A204.1 (cell line): ENCODE measurements around the gene SH3RF3.
"Not testable (repeated sequence)": the region's sequence is repeated elsewhere in the genome, so short reads cannot be mapped to it uniquely, and the experiment has no call there.

Source experiments
- FAIRE-seq: peaks from 2 replicates; lab custom pipeline; 2012; peaks lifted over from hg19 to GRCh38; lab: Jason Lieb, UNC

SH3RF3 gene

GRCh38 chr2:109128616-109129355, at the start of gene SH3RF3:
TSS of gene SH3RF3 (plus strand) at chr2:109129205.
- FAIRE-seq: no peak

- no peak for FAIRE-seq
Measured at GRCh38 chr2:109079590-109079989, 49.4 kb upstream of the SH3RF3 start.

DNA sequence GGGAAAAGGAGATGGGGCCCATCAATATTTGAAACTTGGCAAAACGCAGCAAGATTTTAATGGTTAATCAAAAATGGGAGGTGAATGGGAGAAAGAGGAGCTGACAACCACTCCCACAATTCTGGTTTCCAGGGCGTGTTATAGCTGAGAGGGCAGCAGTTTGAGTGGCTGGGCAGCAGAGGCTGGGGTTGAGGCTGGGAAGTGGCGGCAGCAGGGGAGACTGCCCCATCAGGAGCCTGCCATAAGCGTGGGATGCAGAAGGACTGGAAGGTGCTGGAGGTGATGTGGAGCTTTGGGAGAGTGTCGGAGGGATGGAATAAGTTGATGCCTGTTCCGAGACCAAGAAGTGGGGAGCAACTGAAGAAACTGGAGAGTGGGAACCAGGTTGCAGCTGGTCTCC, 48.9 kb upstream of the SH3RF3 start:
- FAIRE-seq: no peak

GRCh38 chr2:109080757-109081156, 48.2 kb upstream of the SH3RF3 start:
- no peak for FAIRE-seq

DNA sequence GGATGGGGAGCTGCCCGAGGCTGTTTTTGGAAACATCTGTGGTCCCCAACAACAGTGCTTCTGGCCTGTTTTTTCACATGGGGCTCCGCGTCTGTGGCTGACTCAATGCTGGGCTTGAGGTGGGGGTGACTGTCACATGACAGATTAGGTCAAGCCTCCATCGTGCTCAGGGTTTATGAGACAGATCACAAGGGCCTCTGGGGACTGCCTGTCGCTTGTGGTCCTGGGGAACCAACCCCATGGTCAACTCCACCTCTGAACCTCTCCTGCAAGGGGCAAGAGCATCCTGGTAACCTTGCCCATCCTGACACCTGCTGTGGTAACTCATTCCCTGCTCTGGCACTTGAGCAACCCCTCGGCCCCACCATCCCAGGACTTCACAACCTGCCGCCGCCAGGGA, 47.6 kb upstream of the SH3RF3 start:
- FAIRE-seq: no peak

DNA sequence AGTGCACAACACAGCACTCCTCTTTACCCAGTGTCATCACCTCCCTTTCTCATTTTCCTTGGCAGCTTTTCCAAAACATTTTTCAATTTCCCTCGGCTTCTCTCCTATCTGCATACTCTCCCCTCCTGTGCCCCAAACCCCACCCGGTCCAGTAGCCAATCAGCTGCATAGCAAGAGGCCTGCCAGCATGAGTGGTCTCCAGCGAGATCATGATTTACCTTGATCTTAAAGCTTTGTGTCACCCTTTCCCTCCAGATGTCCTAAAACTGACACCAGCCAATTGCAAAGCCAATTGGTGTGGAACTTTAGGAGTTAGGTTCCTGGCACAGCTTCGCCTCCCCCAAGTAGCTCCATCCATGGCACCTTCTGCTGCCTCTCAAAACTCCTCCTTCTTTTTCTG, 45.2 kb upstream of the SH3RF3 start:
- no peak for FAIRE-seq

DNA sequence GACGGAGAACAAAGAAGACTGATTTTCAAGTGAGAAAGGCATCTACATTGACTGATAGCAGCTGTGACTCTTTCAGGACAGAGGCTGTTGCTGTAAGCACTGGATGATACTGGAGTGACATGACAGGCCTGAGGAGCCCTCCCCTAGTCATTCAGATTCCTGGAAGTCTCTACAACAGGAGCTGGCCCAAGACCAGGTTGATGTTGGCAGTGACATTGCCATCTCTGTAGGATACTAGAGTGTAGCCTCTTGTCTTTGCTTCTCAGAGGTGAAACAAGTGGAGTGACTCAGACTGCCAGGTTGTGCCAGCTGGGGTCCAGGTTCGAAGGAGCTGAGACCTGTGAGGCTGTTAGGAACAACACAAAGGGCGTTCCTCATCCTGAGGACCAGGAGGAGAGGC, 44.7 kb upstream of the SH3RF3 start:
- no peak for FAIRE-seq

- no peak for FAIRE-seq
Measured at GRCh38 chr2:109085912-109086742, 42.9 kb upstream of the SH3RF3 start.

DNA sequence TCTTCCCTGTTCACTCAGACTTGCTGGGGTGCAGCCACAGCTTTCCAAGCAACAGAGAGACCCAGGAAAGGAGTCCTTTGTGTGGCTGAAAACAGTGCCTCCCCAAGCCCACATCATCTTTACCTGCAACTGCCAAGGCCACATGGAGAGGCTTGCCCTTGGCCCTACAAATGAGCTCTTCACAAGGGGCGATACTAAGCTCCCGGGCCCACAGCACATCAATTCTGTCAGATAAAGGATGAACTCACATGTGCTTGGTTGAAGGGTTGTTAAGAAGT, 42.3 kb upstream of the SH3RF3 start:
- no peak for FAIRE-seq

DNA sequence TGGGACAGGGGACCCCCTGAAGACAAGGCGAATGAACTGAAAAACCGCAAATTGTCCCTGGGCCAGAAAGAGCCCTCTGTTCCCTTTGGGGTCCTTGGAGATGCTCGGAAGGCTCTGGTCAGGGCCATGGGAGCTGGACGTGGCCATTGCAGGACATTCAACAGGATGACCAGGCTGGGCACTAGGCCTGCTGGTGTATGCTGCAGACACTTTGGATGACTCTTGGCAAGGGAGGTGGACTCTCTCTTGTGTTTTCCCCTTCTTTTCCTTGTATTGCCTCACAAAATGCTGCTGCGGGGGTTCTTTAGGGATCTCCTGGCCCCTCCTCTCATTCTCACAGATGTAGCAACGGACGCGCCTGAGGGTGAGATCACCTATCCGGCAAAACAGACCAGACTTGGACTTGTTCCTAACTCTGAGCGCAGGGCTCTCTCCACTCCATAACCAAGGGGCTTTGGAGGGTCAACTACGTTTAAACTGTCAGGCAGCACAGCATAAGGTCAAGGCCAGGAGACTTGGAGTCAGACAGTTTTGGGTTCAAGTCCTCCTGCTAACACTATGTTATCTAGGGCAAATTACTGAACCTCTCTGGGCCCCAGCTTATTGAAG, 41.8 kb upstream of the SH3RF3 start:
- no peak for FAIRE-seq

DNA sequence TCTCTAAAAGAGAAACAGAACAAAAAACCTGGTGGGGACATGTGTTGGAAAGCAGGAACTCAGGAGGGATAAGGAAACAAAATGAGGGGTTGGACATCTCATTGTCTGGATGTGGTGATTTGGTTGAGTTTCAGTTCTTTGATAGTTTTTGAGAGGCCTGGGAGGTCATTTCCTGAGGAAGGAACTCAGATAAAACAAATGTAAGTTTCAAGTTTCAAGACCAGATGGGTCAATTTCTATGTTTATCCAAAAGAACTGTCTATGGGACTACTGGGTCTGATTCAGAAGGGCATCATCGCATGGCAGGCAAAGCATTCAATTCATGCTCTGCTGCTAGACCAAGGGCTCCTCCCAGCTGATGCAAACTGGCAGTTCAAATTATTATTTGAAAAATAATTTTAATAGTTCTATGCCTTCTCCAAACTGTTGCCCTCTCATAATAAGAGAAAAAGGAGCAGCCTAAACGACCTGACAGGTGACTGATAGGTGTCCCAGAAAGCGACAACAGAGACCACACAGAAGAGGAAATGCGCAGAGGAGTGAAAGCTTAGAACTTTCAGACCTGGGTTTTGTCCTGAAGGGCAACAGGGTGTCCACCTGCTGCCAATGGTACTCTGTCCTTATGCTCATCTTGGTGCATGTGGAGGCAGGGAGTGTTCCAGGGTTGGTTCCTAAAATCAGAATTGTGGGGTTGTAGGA, 39.3 kb upstream of the SH3RF3 start:
- FAIRE-seq: no peak

DNA sequence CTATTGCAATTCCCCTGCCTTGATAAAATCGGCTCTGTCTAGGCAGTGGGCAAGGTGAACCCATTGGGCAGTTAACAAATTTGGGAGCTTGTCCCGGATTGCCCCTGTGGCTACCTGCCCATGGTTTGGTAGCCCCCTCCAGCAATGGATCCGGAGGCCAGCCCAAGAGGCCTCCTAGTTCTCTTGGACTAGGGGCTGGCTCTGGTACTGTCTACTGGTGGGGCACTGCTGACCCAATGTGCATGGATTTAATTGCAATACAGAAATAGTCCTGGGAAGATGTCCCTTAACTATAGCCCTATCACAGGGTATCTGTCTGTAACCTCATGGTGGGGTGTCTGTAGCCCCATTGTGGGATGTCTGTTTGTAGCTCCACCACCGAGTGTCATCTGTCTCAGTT, 37.5 kb upstream of the SH3RF3 start:
- FAIRE-seq: no peak

DNA sequence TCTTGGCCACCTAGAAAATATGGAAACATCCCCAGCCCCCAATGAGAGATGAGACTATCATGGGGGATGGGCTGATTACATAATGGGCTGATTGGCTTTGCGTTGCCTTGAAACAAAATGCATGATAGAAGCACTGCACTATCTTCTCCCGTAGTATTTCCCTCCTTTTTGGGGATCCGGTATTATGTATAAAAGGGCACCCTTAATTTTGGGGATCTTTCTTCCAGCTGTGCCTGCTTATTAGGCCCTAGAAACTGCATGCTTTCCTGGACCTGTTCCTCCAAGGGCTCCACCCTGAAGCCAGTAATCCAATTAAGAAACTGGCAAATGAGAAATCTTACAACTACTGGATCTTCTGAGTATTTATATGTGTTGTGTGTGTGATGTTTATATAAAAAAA, 34.9 kb upstream of the SH3RF3 start:
- no peak for FAIRE-seq

DNA sequence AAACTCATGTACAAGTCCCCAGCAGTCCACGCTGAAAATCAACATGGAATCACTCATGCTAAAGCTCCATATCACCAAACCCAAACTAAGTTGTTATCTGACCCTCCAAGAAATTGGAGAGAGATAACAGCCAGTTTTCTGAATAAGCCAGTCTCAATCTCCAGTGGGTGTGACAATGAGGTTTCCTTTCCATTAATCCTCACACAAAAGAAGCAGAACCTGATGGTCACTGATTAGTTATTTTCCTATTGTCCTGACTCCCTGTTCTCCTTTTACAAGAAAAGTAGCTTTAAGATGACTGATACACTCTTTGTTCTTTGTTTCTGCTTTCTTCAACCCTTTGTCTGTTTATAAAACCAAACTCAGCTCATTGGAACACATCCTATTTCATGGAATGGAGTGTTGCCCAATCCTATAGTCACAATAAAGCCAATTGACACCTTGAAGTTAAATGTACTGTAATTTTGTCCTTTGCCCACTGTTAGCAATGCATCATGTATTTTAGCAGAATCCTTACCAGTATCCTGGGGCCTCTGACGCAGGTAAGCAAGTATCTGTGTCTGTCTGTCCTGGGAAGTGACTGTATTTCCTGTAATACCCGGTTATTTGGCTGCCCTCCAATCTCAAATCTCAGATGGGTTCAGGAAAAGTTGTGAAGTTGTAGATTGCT, 30.6 kb upstream of the SH3RF3 start:
- FAIRE-seq: no peak

- no peak for FAIRE-seq
Measured at GRCh38 chr2:109098921-109099273, 30.1 kb upstream of the SH3RF3 start.

- FAIRE-seq: no peak
Measured at GRCh38 chr2:109102588-109103233, 26.3 kb upstream of the SH3RF3 start.

GRCh38 chr2:109105113-109105512, 23.9 kb upstream of the SH3RF3 start:
- FAIRE-seq: no peak

DNA sequence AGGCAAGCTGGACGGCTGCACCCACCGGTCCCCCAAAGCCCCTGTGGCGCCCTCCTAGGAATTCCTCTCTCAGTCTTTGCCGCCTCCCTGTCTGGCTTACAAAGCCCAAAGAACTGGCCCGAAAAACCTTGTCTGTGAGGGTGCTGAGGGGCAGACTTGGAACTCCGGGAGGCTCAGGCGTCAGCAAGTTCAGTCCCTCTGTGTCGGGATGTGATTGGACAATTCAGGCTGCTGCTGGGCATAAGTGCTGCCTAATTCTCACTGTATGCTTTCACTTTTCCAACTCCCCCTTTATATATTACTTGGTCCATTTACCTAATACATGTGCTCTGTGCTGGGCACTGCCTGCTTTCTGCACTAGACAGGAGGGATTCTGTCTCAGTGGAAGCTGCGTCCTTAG, 20.3 kb upstream of the SH3RF3 start:
- no peak for FAIRE-seq

DNA sequence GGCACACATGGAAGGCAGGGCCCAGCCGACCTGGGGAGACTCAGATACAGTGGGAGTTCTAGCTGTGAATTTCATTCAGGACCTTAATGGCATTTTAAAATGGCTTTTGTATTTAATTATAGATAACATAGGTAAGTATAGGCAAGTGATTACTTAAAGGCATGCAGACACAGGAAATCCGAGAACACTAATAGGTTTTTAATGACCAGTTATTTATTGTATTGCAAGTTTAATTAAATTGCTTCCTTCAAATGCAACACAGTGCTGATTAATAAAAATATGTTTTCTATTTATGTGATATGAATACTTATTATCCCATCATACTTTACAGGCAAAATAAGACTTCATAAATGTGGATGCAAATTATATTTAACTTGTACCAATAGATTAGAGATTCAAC, 19.7 kb upstream of the SH3RF3 start:
- no peak for FAIRE-seq

DNA sequence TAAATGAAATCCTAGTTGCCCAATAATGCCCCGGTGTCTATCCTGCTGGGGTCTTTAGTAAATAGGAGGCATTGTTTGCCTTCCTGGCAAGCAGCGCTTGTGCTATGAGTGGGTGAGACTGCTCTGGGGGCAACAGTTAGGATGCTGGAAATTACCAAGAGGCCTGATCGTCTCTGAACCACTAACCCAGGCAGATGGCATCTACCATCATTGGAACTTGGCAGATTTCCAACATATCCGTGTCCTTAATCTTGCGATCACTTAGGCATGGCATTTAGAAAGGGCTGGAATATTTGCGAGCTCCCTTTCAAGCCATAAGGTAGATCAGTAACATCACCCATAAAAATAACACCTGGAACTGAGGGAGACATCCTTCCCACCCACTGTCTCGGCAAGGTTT, 18.8 kb upstream of the SH3RF3 start:
- FAIRE-seq: no peak

DNA sequence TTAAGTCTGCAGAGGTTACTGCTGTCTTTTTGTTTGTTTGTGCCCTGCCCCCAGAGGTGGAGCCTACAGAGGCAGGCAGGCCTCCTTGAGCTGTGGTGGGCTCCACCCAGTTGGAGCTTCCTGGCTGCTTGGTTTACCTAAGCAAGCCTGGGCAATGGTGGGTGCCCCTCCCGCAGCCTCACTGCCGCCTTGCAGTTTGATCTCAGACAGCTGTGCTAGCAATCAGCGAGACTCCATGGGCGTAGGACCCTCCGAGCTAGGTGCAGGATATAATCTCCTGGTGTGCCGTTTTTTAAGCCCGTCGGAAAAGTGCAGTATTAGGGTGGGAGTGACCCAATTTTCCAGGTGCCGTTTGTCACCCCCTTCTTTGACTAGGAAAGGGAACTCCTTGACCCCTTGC, 11.8 kb upstream of the SH3RF3 start:
- not testable (repeated sequence) for FAIRE-seq

GRCh38 chr2:109117780-109118179, 11.2 kb upstream of the SH3RF3 start:
- no peak for FAIRE-seq
